Measurements from ENCODE around the gene TIGAR.

TIGAR gene

DNA sequence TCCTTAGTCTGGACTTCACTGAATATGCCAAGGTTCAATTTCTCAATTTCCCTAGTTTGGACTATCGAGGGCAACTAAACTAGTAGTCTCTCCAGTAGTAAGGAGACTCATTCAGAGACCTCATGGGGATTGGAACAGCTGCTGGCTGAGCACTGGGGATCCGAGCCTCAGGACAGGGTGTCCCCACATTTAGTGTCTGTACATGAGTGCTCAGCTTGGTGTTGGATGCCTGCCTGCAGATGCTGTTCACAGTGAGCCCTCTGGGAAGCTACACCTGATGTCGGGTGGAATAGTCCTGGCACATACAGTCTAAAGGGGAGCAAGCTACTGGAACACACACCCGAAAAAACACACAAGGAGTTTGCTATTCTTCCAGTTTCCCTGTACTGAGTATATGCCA lies 59.3 kb downstream of the TIGAR start:
- no peak for DNase-seq (ENCODE audit: low spot score)

GRCh38 chr12:4383304-4383865 lies 62.4 kb downstream of the TIGAR start:
- DNase-seq (ENCODE audit: low spot score) = peak; percentile 12

DNA sequence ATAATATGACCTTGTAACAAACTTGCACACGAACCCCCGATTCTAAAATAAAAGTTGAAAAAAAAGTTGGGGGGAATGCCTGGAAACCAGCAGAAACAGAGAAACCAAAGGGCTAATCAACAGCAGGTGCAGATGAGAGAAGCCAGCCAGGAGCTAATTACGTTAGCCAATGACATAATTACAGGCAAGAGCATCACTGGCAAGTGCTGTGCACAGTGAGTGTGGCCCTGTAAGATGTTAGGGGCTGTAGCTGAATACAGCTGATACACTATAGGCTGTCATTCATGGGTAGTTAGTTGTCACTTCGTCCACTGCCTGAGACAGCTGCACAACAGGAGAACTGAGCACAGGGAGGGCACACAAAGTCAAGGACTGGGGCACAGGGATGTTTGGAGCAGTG lies 65.8 kb downstream of the TIGAR start:
- DNase-seq (ENCODE audit: low spot score) = no peak

GRCh38 chr12:4387607-4388006 lies 66.6 kb downstream of the TIGAR start:
- DNase-seq (ENCODE audit: low spot score) = no peak

DNA sequence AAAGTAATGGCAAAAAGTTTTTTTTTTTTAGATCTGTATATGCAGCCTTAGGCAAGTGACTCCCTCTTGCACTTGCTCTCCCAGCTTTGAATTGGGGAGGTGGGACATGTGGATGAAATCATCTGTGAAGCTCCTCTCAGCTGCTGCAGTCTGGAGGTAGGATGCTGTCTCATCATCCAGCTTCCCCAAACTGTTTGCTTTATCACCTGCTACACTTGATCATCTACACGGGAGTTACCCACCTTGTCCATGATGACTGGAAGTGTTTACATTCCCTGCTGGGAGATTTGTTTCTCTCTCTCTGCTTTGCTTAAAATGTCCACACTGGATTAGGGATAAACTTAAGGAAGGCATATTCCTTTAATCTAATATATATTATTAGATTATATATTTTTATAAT lies 67.0 kb downstream of the TIGAR start:
- no peak for DNase-seq (ENCODE audit: low spot score)

DNA sequence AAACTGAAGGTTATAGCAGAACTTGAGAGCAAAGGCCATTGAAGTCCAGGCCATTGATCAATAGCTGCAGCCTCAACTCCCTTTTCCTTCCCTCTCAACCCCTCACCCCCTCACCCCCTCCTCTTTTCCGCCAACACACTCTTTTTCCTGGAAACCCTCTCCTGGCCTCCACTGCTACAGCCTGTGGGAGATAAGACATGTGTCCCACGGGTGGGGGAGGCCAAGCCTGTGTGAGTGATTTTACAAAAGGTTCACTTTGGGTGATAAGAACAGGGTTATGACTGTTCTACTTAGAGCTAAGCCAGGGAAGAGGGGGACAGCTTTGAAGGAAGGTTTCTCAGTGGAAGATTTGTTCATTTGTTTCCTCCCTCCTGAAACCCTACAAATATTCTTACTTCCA lies 67.6 kb downstream of the TIGAR start:
- no peak for DNase-seq (ENCODE audit: low spot score)

DNA sequence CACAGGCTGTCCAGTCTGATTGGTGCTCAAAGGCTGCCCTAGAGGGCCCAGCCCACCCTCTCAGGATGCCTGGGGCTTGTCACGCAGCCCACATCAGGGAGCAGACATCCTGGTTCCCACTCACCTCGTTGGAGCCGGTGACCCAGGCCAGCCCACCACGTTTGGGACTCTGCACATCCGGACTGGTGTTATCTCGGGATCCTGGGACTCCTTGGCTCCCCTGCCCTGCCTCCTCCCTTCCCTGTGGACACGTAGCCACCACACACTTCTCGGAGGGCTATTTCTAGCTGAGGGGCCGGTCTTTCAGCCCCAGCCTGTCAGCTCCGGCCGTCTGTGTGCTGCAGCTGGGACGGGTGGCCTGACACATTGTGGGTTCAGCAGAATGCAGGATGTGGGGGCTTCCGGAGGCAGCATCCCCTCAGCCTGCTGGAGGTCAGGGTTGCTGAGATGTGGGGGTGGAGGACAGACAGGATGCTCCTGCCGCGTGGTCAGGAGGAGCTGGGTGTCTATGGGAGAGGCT lies 71.3 kb downstream of the TIGAR start:
- no peak for DNase-seq (ENCODE audit: low spot score)

DNA sequence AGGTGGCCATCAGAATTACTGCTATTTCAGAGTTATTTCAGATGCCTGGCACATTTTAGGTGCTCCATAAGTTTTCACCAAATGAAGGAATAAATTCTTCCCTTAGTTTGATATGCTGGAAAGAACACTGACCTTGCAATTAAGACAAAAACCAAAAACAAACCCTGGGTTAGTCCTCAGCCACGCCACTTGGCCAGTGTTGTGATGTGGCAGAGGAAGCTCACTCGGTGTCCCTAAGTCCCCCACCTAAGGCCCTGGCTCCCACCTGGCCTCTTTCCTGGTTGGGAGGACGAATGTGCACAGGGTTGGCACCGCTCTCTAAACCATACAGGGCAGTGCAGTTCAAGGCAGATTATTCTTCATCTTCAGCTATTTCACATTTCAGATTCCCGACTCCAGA lies 72.2 kb downstream of the TIGAR start:
- DNase-seq (ENCODE audit: low spot score) = no peak

DNA sequence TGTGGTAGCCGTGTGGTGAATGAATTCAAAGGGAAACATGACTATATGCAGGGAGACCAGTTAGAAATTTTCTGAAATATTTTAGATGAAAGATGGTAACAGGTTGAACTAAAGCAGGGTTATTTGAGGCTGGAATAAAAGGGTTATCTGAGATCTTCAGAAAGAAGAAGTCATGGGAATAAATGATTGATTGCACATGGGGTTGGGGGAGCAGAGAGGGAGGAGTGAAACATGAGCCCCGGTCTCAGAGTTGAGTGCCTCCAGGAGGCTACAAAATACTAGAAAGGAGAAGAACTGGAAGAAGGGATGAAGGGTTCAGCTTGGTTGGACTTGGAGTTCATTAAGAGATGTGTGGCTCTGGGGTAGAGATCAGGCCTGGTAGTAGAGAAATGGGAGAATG lies 74.8 kb downstream of the TIGAR start:
- DNase-seq (ENCODE audit: low spot score) = no peak

GRCh38 chr12:4401117-4401516 lies 80.1 kb downstream of the TIGAR start:
- DNase-seq (ENCODE audit: low spot score) = no peak

- no peak for DNase-seq (ENCODE audit: low spot score)
Measured at GRCh38 chr12:4402996-4403395, 82.0 kb downstream of the TIGAR start.
